ENCODE data around the gene MAP3K5.

DNA sequence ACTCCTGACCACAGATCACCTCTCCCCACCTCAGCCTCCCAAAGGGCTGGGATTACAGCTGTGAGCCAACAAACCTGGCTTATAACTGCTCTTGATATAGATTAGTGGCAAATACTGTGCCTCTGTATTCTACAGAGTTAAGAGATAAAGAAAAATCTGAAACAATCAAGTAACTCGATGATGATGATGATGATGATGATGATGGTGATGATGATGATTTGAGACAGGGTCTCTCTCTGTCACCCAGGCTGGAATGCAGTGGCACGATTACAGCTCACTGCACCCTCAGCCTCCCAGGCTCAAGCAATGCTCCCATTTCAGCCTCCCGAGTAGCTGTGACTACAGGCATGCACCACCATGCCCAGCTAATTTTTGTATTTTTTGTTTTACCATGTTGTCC lies 175.8 kb downstream of the MAP3K5 start:
- TF ChIP-seq CTCF (IDR thresholded peaks at IDR 0.05; ENCODE audit: low read length): no peak
- TF ChIP-seq EZH2 (IDR thresholded peaks at IDR 0.05; ENCODE audit: borderline replicate concordance, low read length): no peak

Data from OCI-LY1 (cell line).